ENCODE measurements around the gene FZR1. TPM values are rescaled to one million over a fixed set of nuclear protein-coding genes. Genes with fewer than 3 reads are reported as not detected.

FZR1 gene
- total and polyA plus RNA-seq, 2 of the 4 experiments (the other 2 are of a cell fraction) = 21.5 to 47.8 TPM

DNA sequence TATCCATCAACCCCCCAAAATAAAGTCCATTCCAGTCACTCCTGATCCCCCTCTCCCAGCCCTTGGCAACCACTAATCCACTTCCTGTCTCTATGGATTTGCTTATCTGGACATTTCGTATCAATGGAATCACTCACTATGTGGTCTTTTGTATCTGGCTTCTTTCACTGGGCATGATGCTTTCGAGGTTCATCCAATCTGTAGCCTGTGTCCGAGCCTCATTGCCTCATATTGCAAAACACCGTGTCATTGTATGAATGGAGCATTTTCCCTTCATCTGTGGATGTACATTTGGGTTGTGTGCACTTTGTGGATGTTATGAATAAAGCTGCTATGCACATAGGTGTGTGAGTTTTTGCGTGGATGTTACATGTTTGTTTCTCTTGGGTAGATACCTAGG, 1.4 kb upstream of the FZR1 start:
- Histone ChIP-seq H2AFZ (replicated peaks; ENCODE audit: low read length, poor library complexity) (peak overlapping the region; percentile 77), H3K18ac (ENCODE audit: low read depth, low read length) (no peak overlapping the region), H3K27me3 (ENCODE audit: control insufficient read depth, insufficient read depth, low read length) (no peaks in the 10 kb centered on the region), H4K91ac (ENCODE audit: insufficient read depth, low read depth, low read length) (peak overlapping the region; percentile 48), H2BK15ac (ENCODE audit: low read depth, low read length) (peak overlapping the region; percentile 82; the same call in 1 of the 3 replicates), H3K4me2 (ENCODE audit: low read depth, low read length) (no peak overlapping the region), H3K27ac (ENCODE audit: insufficient read depth, low read length) (no peak overlapping the region), H3K79me1 (ENCODE audit: low read depth in 1 of 2, low read length in 2 of 2) (peaks cover 5 to 47% of the 10 kb centered on the region in 2 experiments; a peak in 3 of 4 replicates), H2BK5ac (ENCODE audit: low read depth, low read length, poor library complexity, severe bottlenecking) (no peak overlapping the region), H3K9me1 (ENCODE audit: insufficient read depth, low read length) (peaks cover 17% of the 10 kb centered on the region), H4K5ac (ENCODE audit: low read depth, low read length) (peak overlapping the region; percentile 33; the same call in 1 of the 2 replicates), H3K23ac (ENCODE audit: low read depth, low read length) (0 out of 2 replicates have a peak overlapping the region, but pooled peaks have one; percentile 68), H3K4ac (ENCODE audit: low read depth, low read length) (peak overlapping the region; percentile 68; the same call in 1 of the 2 replicates), H3K4me3 (ENCODE audit: insufficient read depth, low read depth, low read length) (no peak overlapping the region), H2AK9ac (replicated peaks; ENCODE audit: low read depth, low read length, poor library complexity) (no peak overlapping the region), H3K56ac (ENCODE audit: extremely low read depth, insufficient read depth, low read length) (no peak overlapping the region), H4K20me1 (ENCODE audit: insufficient read depth, low read length) (peaks cover 26% of the 10 kb centered on the region), H3K9me3 (ENCODE audit: control insufficient read depth, insufficient read depth, low read length) (no peaks in the 10 kb centered on the region), H4K8ac (ENCODE audit: low read depth in 2 of 2, low read length in 2 of 2) (peak overlapping the region; percentile 35 to 90), H3K14ac (replicated peaks; ENCODE audit: low read depth, low read length) (0 out of 2 replicates have a peak overlapping the region, but pooled peaks have one; percentile 17), H2AK5ac (ENCODE audit: low read depth, low read length) (peak overlapping the region; percentile 94; the same call in 1 of the 2 replicates), H3K4me1 (ENCODE audit: control insufficient read depth, insufficient read depth, low read length) (peaks cover 15% of the 10 kb centered on the region), H2BK120ac (ENCODE audit: low read depth, low read length) (peak overlapping the region; percentile 60; the same call in 1 of the 2 replicates), H2BK20ac (ENCODE audit: low read depth, low read length) (peak overlapping the region; percentile 82), H3K36me3 (ENCODE audit: control insufficient read depth, insufficient read depth, low read length) (peaks cover 3% of the 10 kb centered on the region; the same call in 1 of the 2 replicates), H3K9ac (ENCODE audit: low read depth, low read length) (no peak overlapping the region)
- ChIA-PET POLR2A (ENCODE audit: unreplicated experiment) (no interaction called here), CTCF (interaction anchor here (0.7 kb wide), 1 partner anchor 76 kb away, joined by 3 read pairs; no protein-coding TSS in a partner anchor)
- in situ Hi-C loops (cut with MboI; ENCODE audit: low sequenced_read_pairs) (no loop called here), intact Hi-C loops (cut with micrococcal nuclease) (loop anchor here (5.0 kb wide), 1 partner anchor 123 kb away; the partner anchor contains the start of gene CACTIN), dilution Hi-C loops (cut with HindIII; ENCODE audit: low sequenced_read_pairs, unreplicated experiment) (no loop called here)
- 93% methylated on average over 2 of the region's 5 CpGs; no CpG with 5 or more reads in 1 of the 2 experiments for WGBS, 2 experiments (ENCODE audit: extremely low coverage in 2 of 2, insufficient read length in 1 of 2)
- no peak for DNase-seq
- BruUV-seq (replicated peaks) = no TSS peak
- TF ChIP-seq CEBPB (IDR thresholded peaks at IDR 0.05; ENCODE audit: low read depth, low read length) (peak; percentile 76), POLR2A (IDR thresholded peaks at IDR 0.05; ENCODE audit: low read depth, low read length) (no peak), RCOR1 (IDR thresholded peaks at IDR 0.05; ENCODE audit: insufficient replicate concordance, low read length) (no peak), NFE2L2 (IDR thresholded peaks at IDR 0.05; ENCODE audit: low read depth, low read length) (no peak), BHLHE40 (IDR thresholded peaks at IDR 0.05; ENCODE audit: low read depth, low read length) (no peak)
- TF ChIP-seq, protein P1, sequence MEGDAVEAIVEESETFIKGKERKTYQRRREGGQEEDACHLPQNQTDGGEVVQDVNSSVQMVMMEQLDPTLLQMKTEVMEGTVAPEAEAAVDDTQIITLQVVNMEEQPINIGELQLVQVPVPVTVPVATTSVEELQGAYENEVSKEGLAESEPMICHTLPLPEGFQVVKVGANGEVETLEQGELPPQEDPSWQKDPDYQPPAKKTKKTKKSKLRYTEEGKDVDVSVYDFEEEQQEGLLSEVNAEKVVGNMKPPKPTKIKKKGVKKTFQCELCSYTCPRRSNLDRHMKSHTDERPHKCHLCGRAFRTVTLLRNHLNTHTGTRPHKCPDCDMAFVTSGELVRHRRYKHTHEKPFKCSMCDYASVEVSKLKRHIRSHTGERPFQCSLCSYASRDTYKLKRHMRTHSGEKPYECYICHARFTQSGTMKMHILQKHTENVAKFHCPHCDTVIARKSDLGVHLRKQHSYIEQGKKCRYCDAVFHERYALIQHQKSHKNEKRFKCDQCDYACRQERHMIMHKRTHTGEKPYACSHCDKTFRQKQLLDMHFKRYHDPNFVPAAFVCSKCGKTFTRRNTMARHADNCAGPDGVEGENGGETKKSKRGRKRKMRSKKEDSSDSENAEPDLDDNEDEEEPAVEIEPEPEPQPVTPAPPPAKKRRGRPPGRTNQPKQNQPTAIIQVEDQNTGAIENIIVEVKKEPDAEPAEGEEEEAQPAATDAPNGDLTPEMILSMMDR (conservative IDR thresholded peaks at IDR 0.05; ENCODE audit: low read depth, low read length) = no peak
- ATAC-seq (ENCODE audit: low read depth) = no peak

All from IMR-90 (cell line).